HG02943 (cell line): Measurements from ENCODE around the gene TRIP6.
"Not testable (repeated sequence)": the region's sequence is repeated elsewhere in the genome, so short reads cannot be mapped to it uniquely, and the experiment has no call there.

Experiments
- ATAC-seq: cut with Tn5 transposase; IDR thresholded peaks from one replicate; pipeline ENCODE4 v1.9.1; 2021; ENCODE audit warnings: mild to moderate bottlenecking, low read depth, moderate library complexity; ENCODE audit not compliant: unreplicated experiment

TRIP6 gene

DNA sequence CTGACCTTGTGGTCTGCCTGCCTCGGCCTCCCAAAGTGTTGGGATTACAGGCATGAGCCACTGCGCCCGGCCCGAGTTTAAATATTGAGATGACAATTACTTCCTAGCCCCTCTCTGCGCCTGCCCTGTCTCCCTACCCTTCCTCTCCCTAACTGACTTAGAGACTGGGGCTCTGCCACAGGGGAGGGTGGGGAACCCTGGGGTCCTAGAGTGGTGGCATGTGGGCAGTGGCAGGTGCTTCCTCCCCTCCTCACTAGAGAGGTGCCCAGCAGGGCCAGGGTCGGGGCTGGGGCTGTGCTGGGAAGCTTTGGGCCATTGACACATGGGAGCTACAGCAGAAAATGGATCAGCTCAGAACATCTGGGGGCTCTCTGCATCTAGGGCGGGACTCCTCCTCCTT lies 35.5 kb downstream of the TRIP6 start:
- no peak for ATAC-seq

DNA sequence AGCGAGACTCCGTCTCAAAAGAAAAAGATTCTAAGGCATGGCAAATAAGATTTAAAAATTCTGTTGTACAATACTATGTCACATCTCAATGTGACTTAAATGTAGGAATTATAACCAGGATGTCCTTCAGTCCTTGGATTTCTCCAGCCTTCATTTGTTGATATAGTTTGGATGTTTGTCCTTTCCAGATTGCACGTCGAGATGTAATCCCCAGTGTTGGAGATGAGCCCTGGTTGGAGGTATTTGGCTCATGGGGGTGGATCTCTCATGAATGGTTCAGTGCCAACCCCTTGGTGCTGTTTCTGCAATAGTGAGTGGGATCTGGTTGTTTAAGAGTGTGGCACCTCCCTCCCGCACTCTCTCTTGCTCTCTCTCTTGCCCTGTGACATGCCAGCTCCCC lies 41.3 kb downstream of the TRIP6 start:
- no peak for ATAC-seq

DNA sequence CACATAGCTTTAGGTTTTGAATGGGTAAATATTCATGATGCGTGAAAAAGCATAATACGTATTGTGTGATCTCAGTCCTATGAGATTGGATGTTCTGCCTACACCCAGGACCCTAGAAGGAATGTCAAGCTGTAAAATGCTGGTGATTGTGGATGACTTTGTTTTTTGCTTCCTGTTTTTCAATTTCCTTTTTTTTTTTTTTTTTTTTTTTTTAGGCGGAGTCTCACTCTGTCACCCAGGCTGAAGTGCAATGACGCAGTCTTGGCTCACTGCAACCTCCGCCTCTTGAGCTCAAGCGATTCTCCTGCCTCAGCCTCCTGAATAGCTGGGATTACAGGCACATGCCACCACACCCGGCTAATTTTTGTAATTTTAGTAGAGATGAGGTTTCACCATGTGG lies 43.3 kb downstream of the TRIP6 start:
- ATAC-seq, result not testable (repeated sequence)

DNA sequence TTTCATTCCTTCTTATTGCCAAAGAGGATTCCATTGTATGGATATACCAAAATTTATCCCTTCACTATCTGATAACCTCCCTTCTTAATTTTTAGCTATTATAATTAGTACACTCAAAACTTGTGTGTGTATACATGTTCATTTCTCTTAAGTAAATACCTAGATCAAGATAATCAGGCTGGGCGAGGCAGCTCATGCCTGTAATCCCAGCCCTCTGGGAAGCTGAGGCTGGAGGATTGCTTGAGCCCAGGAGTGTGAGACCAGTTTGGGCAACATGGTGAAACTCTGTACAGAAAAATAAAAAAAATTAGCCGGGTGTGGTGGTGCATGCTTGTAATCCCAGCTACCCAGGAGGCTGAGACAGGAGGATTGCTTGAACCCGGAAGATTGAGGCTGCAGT lies 44.3 kb downstream of the TRIP6 start:
- ATAC-seq, result no peak

DNA sequence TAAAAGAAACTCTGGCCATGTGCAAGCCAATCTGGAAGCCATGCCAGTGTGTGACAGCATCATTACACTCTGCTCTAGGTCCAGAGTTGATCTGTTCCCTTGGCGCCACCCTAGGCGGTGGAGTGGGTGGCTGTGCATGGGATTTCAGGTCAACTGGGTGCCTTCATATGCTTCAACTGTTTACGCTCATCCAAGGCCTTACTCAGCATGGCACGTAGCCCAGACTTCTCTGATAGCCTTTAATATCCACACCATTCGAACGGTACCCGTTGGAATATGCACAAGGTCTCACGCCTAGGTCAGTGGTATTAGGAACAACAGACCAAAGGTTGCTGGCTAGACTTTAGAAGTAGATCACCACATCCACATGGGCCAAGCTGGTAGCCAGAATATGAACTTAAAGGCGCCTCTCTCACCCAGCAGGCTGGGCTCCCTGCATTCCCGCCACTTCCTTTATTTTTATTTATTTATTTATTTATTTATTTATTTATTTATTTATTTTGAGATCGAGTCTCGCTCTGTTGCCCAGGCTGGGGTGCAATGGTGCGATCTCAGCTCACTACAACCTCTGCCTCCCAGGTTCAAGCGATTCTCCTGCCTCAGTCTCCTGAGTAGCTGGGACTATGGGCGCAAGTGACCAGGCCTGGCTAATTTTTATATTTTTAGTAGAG lies 47.2 kb downstream of the TRIP6 start:
- no peak for ATAC-seq

DNA sequence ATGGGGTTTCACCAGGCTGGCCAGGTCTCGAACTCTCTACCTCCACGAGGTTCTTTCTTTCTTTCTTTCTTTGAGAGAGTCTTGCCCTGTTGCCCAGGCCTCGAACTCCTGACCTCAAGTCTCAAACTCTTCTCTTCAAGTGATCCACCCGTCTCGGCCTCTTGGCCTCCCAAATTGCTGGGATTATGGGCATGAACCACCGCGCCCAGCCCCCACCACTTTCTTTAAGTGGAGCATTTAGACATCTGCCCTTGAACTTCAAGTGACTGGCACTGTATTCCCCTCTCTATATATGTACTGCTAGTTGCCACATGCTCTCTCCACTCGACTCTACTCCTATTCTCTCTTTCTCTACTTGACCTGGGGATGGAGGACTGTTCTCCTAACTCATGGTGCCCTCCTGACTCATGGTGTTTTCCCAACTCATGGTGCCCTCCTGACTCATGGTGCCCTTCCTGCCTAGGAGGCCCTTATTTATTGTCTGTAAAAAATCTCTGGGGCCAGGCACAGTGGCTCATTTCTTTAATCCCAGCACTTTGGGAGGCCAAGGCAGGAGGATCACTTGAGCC lies 47.8 kb downstream of the TRIP6 start:
- no peak for ATAC-seq

DNA sequence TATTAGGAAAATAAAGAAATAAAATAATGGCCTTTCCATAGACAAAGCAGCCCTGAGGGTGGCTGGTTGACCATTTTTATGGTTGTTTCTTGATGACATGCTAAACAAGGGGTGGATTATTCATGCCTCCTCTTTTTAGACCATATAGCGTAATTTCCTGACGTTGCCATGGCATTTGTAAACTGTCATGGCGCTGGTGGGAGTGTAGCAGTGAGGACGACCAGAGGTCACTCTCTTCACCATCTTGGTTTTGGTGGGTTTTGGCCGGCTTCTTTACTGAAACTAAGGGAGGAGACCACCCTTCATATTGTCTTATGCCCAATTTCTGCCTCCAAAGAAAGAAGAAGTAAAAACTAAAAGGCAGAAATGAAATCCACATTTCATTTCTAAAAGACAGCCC lies 52.1 kb downstream of the TRIP6 start:
- not testable (repeated sequence) for ATAC-seq

DNA sequence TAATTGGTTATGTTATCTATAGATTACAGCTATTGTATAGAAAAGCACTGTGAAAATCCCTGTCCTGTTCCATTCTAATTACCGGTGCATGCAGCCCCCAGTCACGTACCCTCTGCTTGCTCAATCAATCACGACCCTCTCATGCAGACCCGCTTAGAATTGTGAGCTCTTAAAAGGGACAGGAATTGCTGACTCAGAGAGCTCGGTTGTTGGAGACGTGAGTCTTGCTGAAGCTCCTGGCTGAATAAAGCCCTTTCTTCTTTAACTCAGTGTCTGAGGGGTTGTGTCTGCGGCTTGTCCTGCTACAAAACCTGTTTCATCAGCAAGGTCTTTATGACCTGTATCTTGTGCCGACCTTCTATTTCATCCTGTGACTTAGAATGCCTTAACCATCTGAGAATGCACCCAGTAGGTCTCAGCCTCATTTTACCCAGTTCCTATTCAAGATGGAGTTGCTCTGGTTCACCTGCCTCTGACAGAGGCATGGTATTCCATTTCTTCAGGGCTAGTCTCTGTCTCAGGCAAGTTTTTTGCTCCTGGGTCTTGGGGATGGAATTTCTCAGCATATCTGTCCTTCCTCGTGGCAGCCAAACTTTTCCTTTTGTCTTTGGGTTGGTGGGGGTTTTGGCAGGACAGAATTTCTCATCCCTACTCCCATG lies 52.7 kb downstream of the TRIP6 start:
- not testable (repeated sequence) for ATAC-seq

DNA sequence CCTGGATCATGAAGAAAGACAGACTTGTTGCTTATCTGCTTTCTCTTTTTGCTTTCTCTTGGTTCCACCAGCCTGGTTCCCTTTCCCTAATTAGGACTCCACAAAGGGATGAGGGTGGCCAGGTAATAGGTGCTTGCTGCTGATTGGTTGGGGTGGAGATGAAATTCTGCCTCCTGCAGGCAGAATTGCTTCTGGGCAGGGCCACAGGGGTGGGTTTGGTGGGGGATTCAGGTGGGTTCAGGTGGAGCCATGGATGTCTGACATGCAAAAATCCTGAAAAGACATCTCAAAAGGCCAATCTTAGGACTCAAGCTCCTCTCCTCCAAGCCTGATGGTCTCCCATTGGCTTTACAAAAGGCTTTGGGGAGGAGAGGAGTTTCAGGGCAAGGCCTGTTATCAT lies 53.9 kb downstream of the TRIP6 start:
- no peak for ATAC-seq
